SH-SY5Y (cell line): ENCODE data around the gene CCDC73.

ENCODE experiments used
- GATA2 ChIP-seq: IDR thresholded peaks from 2 replicates; pipeline ENCODE4 v1.6.1; 2011; ENCODE audit warnings: mild to moderate bottlenecking, low read depth, low read length
- GATA3 ChIP-seq: IDR thresholded peaks from 2 replicates; pipeline ENCODE4 v1.6.1; 2011; ENCODE audit warnings: low read depth, mild to moderate bottlenecking, low read length, moderate library complexity

GRCh38 chr11:32774081-32774480, 20.4 kb downstream of the CCDC73 start:
- TF ChIP-seq GATA3 (no peak), GATA2 (no peak)
